PFSK-1 (cell line): Measurements from ENCODE around the gene SLC25A44.

ENCODE experiments used
- FOXP2 ChIP-seq: optimal IDR thresholded peaks from 2 replicates; pipeline ENCODE3; 2011; ENCODE audit warnings: borderline replicate concordance, control low read depth, inconsistent platforms; ENCODE audit not compliant: insufficient read depth; ENCODE audit errors: extremely low read length, extremely low read depth
- POLR2AphosphoS5 ChIP-seq: IDR thresholded peaks from 2 replicates; pipeline ENCODE4 v1.6.1; 2012; ENCODE audit warnings: low read depth, mild to moderate bottlenecking, control low read depth, low read length, moderate library complexity
- SIN3A ChIP-seq: IDR thresholded peaks from 2 replicates; pipeline ENCODE4 v1.6.1; 2012; ENCODE audit warnings: mild to moderate bottlenecking, low read length, moderate library complexity, borderline replicate concordance; ENCODE audit not compliant: insufficient read depth
- TAF1 ChIP-seq: IDR thresholded peaks from 2 replicates; pipeline ENCODE4 v1.6.1; 2012; ENCODE audit warnings: low read length, control low read depth, borderline replicate concordance; ENCODE audit not compliant: insufficient read depth
- TF ChIP-seq, protein P1 (sequence below), 2 experiments: IDR thresholded peaks; 2 replicates each; pipeline versions ENCODE4 v1.6.1 to v1.8.0; 2011 to 2012; ENCODE audit warnings: low read depth in 2 of 2, low read length in 2 of 2, control low read depth in 1 of 2, inconsistent platforms in 1 of 2, mild to moderate bottlenecking in 1 of 2, moderate library complexity in 1 of 2; ENCODE audit not compliant: insufficient read depth in 1 of 2

Gene SLC25A44

DNA sequence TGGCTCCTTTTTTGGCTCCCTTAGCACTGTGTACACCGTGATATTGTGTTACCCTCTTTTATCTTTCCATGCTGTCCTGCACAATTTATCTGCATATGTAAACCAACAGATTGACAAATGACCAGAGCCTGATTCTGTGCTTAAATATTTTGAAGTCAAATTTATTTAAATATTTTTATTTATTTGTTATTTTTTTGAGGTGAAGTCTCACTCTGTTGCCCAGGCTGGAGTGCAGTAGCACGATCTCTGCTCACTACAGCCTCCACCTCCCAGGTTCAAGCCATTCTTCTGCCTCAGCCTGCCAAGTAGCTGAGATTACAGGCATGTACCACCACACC is 31.7 kb downstream of the SLC25A44 start:
- TF ChIP-seq TAF1: no peak
- TF ChIP-seq, protein P1, sequence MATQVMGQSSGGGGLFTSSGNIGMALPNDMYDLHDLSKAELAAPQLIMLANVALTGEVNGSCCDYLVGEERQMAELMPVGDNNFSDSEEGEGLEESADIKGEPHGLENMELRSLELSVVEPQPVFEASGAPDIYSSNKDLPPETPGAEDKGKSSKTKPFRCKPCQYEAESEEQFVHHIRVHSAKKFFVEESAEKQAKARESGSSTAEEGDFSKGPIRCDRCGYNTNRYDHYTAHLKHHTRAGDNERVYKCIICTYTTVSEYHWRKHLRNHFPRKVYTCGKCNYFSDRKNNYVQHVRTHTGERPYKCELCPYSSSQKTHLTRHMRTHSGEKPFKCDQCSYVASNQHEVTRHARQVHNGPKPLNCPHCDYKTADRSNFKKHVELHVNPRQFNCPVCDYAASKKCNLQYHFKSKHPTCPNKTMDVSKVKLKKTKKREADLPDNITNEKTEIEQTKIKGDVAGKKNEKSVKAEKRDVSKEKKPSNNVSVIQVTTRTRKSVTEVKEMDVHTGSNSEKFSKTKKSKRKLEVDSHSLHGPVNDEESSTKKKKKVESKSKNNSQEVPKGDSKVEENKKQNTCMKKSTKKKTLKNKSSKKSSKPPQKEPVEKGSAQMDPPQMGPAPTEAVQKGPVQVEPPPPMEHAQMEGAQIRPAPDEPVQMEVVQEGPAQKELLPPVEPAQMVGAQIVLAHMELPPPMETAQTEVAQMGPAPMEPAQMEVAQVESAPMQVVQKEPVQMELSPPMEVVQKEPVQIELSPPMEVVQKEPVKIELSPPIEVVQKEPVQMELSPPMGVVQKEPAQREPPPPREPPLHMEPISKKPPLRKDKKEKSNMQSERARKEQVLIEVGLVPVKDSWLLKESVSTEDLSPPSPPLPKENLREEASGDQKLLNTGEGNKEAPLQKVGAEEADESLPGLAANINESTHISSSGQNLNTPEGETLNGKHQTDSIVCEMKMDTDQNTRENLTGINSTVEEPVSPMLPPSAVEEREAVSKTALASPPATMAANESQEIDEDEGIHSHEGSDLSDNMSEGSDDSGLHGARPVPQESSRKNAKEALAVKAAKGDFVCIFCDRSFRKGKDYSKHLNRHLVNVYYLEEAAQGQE (IDR thresholded peaks at IDR 0.05; ENCODE audit: insufficient read depth in 1 of 2, low read depth in 2 of 2, low read length in 2 of 2): no peak
- TF ChIP-seq FOXP2: no peak
- TF ChIP-seq SIN3A: no peak
- TF ChIP-seq POLR2AphosphoS5: no peak

GRCh38 chr1:156226116-156226538 is 32.2 kb downstream of the SLC25A44 start:
- TF ChIP-seq SIN3A (no peak), TAF1 (no peak), POLR2AphosphoS5 (no peak), FOXP2 (no peak)
- TF ChIP-seq, protein P1 (IDR thresholded peaks at IDR 0.05; ENCODE audit: insufficient read depth in 1 of 2, low read depth in 2 of 2, low read length in 2 of 2): no peak

DNA sequence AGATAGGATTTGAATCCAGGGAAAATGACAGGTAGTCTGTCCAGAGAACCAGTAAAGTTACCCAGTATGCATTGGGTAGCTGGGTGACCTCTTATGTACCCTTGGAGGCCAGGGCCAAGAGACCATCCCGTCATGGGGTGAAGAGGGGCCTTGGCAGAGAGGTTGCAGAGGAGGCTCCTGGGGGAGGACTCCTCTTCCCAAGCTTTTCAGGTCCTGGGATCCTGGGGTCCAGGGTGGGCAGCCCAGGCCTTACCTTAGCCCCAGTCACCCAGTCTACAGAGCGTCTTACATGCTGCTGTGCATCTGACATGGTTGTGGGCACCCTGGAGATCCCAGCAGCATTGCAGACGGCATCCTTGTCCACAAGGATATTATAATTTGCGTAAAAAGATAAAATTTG is 32.9 kb downstream of the SLC25A44 start:
- TF ChIP-seq TAF1: no peak
- TF ChIP-seq FOXP2: no peak
- no peak for TF ChIP-seq SIN3A
- TF ChIP-seq POLR2AphosphoS5: no peak
- TF ChIP-seq, protein P1 (IDR thresholded peaks at IDR 0.05; ENCODE audit: insufficient read depth in 1 of 2, low read depth in 2 of 2, low read length in 2 of 2): no peak

DNA sequence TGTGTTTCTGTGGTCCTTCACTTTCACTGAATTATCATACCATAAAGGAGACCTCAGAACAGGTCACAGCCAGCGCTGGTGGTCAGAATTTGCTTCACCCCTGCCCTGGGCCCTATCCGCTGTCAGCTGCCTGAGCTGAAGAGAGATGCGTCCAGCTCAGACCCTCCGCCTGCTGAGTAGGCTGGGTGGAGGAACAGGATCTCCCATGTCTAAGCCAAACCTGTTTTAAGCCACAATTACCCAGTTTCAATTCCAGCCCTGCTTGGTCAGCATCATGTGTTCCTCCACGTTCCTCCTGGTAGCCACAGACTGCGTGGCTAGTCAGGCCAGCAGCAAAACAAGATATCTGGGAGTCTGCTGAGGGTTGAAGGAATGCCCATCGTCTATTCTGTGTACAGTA is 34.6 kb downstream of the SLC25A44 start:
- TF ChIP-seq, protein P1 (IDR thresholded peaks at IDR 0.05; ENCODE audit: insufficient read depth in 1 of 2, low read depth in 2 of 2, low read length in 2 of 2): no peak
- TF ChIP-seq FOXP2: no peak
- TF ChIP-seq POLR2AphosphoS5: no peak
- TF ChIP-seq SIN3A: no peak
